KMS-11 (cell line): Measurements from ENCODE around the gene SELENOH.

Source experiments
- H2AFZ ChIP-seq: fragments of 200-600 bp; sonication (generic); 2 replicates; pipeline ENCODE4 v1.6.1; 2016; ENCODE audit warnings: antibody characterized with exemption, mixed run types, low read depth
- H3K27ac ChIP-seq: fragments of 200-600 bp; sonication (generic); 2 replicates; pipeline ENCODE4 v1.6.1; 2016; ENCODE audit warnings: mild to moderate bottlenecking, mixed run types
- H3K27me3 ChIP-seq: fragments of 200-600 bp; sonication (generic); 2 replicates; pipeline ENCODE4 v1.6.1; 2017; ENCODE audit warnings: mild to moderate bottlenecking, low read depth, mixed run types, moderate library complexity; ENCODE audit not compliant: insufficient read depth
- H3K36me3 ChIP-seq: fragments of 200-600 bp; sonication (generic); 2 replicates; pipeline ENCODE4 v1.6.1; 2017; ENCODE audit warnings: mild to moderate bottlenecking, mixed run types; ENCODE audit not compliant: insufficient read depth
- H3K4me1 ChIP-seq: fragments of 200-600 bp; sonication (generic); 2 replicates; pipeline ENCODE4 v1.6.1; 2016; ENCODE audit warnings: mild to moderate bottlenecking, low read depth, mixed run types; ENCODE audit not compliant: poor library complexity, severe bottlenecking
- H3K4me2 ChIP-seq: fragments of 200-600 bp; sonication (generic); 2 replicates; pipeline ENCODE4 v1.7.0; 2016; ENCODE audit warnings: mild to moderate bottlenecking, mixed run types
- H3K4me3 ChIP-seq: fragments of 200-600 bp; sonication (generic); IDR thresholded peaks from 2 replicates; pipeline ENCODE4 v1.6.1; 2017; ENCODE audit warnings: low read depth, low read length, mixed read lengths; ENCODE audit not compliant: insufficient read depth
- H3K79me2 ChIP-seq: fragments of 200-600 bp; sonication (generic); 2 replicates; pipeline ENCODE4 v1.6.1; 2016; ENCODE audit warnings: low read depth, mixed run types; ENCODE audit not compliant: insufficient read depth
- H3K9ac ChIP-seq: fragments of 200-600 bp; sonication (generic); 2 replicates; pipeline ENCODE4 v1.6.1; 2016; ENCODE audit warnings: mild to moderate bottlenecking, mixed run types
- H4K20me1 ChIP-seq: fragments of 200-600 bp; sonication (generic); 2 replicates; pipeline ENCODE4 v1.6.1; 2016; ENCODE audit warnings: mild to moderate bottlenecking, mixed run types; ENCODE audit not compliant: insufficient read depth
- CTCF ChIP-seq: fragments of 200-600 bp; sonication (generic); conservative IDR thresholded peaks from 2 replicates; pipeline ENCODE4 v1.6.1; 2017; ENCODE audit warnings: low read depth, mild to moderate bottlenecking, antibody characterized with exemption, low read length, moderate library complexity, mixed read lengths

SELENOH gene

GRCh38 chr11:57787920-57788702 is 46.8 kb downstream of the SELENOH start:
- Histone ChIP-seq H3K9ac (no peak overlapping the region), H3K36me3 (no peaks in the 10 kb centered on the region), H2AFZ (no peak overlapping the region), H3K4me3 (no peak overlapping the region), H4K20me1 (no peaks in the 10 kb centered on the region), H3K27ac (no peak overlapping the region), H3K4me1 (peaks cover 7% of the 10 kb centered on the region), H3K4me2 (no peak overlapping the region), H3K79me2 (no peaks in the 10 kb centered on the region), H3K27me3 (no peaks in the 10 kb centered on the region)
- no peak for TF ChIP-seq CTCF

DNA sequence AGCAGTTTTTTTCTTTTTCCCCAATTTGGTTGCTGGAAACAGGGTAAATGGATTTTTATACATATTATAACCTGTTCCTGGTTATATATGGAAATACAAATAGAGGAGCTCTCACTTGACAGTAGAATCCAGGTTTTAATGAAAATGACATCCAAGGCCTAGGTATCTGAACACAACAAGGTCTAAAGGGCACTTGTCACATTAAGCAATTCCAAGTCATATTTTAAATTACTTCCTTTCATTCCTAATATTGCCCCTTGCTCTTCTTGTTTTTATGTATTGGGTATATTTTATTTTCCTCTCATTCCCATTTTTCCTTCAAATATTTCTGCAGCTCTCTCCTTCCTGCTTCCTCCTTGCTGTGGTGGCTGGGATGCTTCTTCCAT is 47.4 kb downstream of the SELENOH start:
- H3K79me2 ChIP-seq = no peaks in the 10 kb centered on the region

GRCh38 chr11:57791321-57792059 is 50.2 kb downstream of the SELENOH start:
- no peak overlapping the region for H3K27ac ChIP-seq
- no peak overlapping the region for H3K4me3 ChIP-seq
- no peak overlapping the region for H3K4me2 ChIP-seq
- no peak overlapping the region for H2AFZ ChIP-seq
- H3K27me3 ChIP-seq = no peaks in the 10 kb centered on the region
- TF ChIP-seq CTCF = no peak
- H3K9ac ChIP-seq = no peak overlapping the region
- peaks cover 12% of the 10 kb centered on the region for H3K4me1 ChIP-seq
- H3K79me2 ChIP-seq = no peaks in the 10 kb centered on the region
- no peaks in the 10 kb centered on the region for H4K20me1 ChIP-seq
- H3K36me3 ChIP-seq = no peaks in the 10 kb centered on the region

More for the DNA sequence above, 47.4 kb downstream of the SELENOH start:
- no peak for TF ChIP-seq CTCF
- H3K27me3 ChIP-seq = no peaks in the 10 kb centered on the region
- H2AFZ ChIP-seq = no peak overlapping the region
- H3K36me3 ChIP-seq = no peaks in the 10 kb centered on the region
- H3K4me1 ChIP-seq = peaks cover 12% of the 10 kb centered on the region
- H3K27ac ChIP-seq = no peak overlapping the region
- H3K9ac ChIP-seq = no peak overlapping the region
- no peaks in the 10 kb centered on the region for H4K20me1 ChIP-seq
- no peak overlapping the region for H3K4me2 ChIP-seq
- H3K4me3 ChIP-seq = no peak overlapping the region

DNA sequence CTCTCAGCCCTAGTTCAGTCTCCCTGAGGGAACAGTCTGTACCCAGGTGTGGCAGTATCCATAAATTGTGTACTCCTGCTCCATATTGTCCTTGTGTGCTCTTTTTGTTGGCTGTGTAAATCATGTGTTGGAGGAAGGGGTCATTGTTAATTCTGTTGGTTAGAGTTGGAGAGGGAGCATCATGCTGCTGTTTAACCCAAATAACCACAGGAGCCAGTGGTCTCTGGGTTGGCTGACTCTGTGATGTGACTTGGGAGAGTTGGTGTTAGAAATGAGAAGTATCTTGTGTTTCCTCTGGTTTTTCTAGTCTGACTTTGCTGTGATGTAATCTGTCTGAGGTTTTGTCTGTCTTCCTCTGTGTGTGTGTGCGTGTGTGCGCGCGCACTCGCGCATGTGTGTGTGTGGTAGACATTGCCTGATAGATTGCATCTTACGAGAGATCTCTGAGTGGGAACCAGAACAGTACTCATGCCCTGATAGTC is 50.8 kb downstream of the SELENOH start:
- H3K79me2 ChIP-seq = no peaks in the 10 kb centered on the region

More for the DNA sequence above, 50.8 kb downstream of the SELENOH start:
- Histone ChIP-seq H3K27ac (no peak overlapping the region), H3K4me1 (peaks cover 12% of the 10 kb centered on the region), H3K9ac (no peak overlapping the region), H3K4me3 (no peak overlapping the region), H4K20me1 (no peaks in the 10 kb centered on the region), H2AFZ (no peak overlapping the region), H3K27me3 (no peaks in the 10 kb centered on the region), H3K36me3 (no peaks in the 10 kb centered on the region), H3K4me2 (no peak overlapping the region)
- TF ChIP-seq CTCF = no peak
